GM13976 (cell line): ENCODE measurements around the gene ITPR3.
"Not testable (repeated sequence)": the region's sequence is repeated elsewhere in the genome, so short reads cannot be mapped to it uniquely, and the experiment has no call there.

Source experiments
- DNase-seq: peaks from one replicate; pipeline ENCODE4 v3.0.0; 2012; ENCODE audit warnings: low spot score
- in situ Hi-C: fragments of 300-500 bp; cut with MboI; formaldehyde crosslinking; loops from one replicate; pipeline ENCODE4 v1.12.0; 2022; ENCODE audit warnings: low sequenced_read_pairs, mixed read lengths, inconsistent platforms; ENCODE audit not compliant: unreplicated experiment
- TF ChIP-seq, protein P1 (sequence below): IDR thresholded peaks from 2 replicates; pipeline ENCODE4 v1.5.1; 2012; ENCODE audit warnings: borderline replicate concordance, mild to moderate bottlenecking; ENCODE audit not compliant: insufficient read depth; ENCODE audit errors: extremely low read depth, missing control alignments, control extremely low read depth

ITPR3 gene

DNA sequence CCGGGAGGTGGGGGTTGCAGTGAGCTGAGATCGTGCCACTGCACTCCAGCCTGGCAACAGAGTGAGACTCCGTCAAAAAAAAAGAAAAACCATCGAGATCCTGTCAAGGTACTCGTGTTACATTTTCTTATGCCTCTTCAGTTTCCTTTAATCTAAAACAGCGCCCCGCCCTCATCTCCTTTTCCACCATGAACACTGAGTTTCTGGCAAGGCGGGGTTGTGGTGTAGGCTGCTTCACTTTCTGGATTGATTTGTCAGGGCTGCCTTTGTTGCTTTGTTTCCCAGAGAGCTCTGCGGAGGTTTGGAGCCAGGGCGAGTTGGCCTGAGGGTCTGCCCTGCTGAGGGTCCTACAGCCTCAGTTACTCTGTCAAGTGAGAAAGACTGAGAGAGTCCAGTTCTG, 8.9 kb downstream of the ITPR3 start:
- TF ChIP-seq, protein P1, sequence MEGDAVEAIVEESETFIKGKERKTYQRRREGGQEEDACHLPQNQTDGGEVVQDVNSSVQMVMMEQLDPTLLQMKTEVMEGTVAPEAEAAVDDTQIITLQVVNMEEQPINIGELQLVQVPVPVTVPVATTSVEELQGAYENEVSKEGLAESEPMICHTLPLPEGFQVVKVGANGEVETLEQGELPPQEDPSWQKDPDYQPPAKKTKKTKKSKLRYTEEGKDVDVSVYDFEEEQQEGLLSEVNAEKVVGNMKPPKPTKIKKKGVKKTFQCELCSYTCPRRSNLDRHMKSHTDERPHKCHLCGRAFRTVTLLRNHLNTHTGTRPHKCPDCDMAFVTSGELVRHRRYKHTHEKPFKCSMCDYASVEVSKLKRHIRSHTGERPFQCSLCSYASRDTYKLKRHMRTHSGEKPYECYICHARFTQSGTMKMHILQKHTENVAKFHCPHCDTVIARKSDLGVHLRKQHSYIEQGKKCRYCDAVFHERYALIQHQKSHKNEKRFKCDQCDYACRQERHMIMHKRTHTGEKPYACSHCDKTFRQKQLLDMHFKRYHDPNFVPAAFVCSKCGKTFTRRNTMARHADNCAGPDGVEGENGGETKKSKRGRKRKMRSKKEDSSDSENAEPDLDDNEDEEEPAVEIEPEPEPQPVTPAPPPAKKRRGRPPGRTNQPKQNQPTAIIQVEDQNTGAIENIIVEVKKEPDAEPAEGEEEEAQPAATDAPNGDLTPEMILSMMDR: no peak
- no peak for DNase-seq
- in situ Hi-C loops: no loop called here

DNA sequence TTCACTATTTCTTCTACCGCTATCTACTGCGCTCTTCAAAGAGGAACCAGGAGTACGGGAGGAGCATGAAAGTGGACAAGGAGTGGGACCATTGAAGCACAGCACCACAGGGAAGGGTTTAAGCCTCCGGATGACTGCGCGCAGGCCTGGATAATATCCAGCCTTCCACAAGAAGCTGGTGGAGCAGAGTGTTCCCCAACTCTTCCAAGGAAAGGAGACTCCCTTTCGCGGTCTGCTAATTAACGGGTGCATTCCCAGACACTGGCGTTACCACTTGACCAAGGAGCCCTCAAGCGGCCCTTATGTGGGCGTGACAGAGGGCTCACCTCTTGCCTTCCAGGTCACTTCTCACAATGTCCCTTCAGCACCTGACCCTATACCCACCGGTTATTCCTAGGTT, 10.4 kb downstream of the ITPR3 start:
- DNase-seq, in situ Hi-C loops: not testable (repeated sequence)

DNA sequence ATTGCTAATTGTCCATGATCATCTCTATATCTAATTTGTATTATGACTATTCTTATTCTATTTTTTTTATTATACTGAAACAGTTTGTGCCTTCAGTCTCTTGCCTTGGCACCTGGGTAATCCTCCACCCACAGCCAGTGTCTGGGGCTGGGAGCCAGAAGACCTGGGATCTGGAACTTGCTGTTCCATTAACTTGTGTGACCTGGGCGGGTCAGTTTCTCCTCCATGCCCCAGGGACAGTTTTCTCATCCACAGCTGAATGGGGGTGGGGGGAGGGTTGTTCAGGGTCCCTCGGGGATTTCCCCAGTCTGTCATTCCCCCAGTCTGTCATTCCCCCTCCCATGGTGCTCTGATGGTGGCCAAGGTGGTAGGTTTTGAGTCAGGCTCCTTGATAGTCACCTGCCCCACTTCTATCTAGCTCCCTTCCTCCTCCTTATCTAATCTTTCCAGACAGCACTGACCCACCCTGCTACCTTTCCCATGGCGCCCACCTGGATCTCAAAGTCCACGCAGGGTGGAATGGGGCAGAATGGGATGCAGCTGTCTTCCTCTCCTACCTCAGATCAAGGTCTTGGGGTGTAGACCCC, 10.9 kb downstream of the ITPR3 start:
- in situ Hi-C loops: no loop called here
- TF ChIP-seq, protein P1: no peak
- no peak for DNase-seq

DNA sequence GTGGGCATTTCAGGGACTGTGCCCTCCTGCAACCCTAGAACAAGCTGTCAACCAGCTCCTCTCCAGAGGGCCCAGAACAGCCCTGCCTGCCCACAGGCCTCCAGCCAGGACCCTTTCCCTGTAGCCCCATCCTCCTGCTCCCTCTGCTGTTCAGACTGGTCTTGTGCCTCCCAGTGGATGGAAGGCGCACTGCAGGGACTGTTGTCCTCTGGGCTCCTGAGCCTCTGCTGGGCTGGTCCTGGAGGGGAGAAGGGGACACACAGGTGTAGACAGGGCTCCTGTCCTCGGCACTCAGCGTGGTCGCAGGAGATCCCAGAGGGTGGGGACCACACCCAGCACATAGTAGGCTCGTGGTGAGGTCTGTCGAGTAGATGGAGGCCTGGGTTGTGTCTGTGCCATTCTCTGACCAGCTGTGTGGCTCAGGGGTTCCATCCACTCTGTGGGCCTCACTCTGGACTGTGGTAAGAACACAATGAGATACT, 11.5 kb downstream of the ITPR3 start:
- TF ChIP-seq, protein P1: peak; percentile 71
- in situ Hi-C loops: no loop called here
- peak; percentile 75 for DNase-seq

DNA sequence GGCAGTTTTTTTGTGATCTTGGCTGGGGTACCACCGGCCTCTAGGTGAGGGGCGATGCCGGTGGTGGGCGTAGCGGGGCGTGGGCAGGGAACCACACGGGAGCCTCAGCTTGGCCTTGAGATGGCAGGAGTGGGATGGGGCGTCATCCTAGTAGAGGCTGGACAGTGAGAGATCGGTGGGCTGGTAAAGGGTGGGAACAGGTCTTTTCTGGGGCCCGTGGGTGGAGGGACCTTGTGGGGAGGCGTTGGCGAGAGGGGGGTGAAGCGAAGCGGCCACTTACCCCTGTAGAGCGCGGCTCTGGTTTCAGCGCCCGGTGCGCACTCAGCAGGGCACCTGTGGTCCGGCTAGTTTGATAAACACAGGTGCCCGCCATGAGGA, 12.0 kb downstream of the ITPR3 start:
- TF ChIP-seq, protein P1: no peak

DNA sequence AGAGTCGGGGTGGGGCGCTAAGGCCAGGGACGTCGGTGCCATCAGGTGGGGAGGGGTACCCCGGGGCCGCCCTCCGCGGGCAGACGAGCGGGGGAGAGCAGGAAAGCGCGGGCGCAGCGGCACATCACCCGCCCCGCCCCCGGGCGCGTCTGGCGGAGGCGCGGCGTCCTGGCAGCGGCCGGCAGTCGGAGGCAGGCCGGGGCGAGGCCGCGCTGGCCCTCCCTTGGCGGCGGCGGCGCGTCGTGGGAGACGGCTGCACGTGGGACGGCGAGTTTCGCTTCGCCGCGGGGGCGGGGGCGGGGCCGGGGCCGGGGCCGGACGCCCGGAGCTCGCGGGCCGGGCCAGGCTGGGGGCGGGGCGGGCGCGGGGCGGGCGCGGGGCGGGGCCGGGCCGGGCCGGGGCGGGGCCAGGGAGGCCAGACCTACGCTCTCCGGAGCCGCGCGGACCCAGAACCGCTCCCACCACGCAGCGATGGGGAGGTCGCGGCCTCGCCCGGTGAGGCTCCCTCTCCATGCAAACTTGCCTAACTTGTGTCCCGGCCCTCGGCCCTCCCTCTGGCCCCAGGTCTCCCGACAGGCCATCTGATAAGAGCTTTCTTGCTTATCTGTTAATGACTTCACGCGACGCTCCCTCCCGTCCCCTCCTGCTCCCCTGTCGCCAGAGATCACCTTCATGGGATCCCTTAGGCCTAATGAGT, 12.5 kb downstream of the ITPR3 start:
- in situ Hi-C loops: no loop called here
- DNase-seq: peak; percentile 92
- TF ChIP-seq, protein P1: no peak

More for the DNA sequence above, 12.0 kb downstream of the ITPR3 start:
- in situ Hi-C loops: no loop called here
- DNase-seq: no peak

DNA sequence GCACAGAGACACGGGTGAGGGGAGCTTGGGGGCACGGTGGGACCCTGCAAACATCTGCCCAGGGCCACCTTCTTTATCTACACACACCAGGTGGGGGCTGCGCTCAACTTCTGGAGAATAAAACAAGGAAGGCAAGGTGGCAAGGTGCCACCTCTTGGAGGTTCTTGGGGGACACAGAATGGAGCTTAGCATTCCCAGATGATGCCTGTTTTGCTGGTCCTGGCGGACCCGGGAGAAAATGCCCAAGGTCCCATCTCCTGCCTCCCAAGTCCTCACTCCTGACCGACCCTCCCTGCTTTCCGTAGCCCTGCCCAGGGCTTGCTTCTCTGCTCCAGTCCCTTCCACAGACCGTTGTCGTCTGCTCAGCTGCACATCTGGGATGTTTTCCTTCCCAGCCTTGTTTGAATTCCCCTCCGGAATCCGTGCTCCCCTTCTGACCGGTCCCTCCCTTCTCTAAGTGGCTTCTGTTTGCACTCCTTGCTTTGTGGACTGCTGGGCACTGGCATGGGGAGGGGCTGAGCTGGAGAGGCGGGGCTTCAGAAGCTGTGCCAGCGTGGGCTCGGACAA, 13.1 kb downstream of the ITPR3 start:
- TF ChIP-seq, protein P1: no peak
- in situ Hi-C loops: no loop called here
- DNase-seq: no peak
